ENCODE results near the gene NFKB2. TPM values are rescaled to one million over a fixed set of nuclear protein-coding genes. Genes with fewer than 3 reads are reported as not detected.

Gene NFKB2
- total RNA-seq, 4 donors from 2014 or later, result 19.3 to 49.2 (median 31.8) TPM

DNA sequence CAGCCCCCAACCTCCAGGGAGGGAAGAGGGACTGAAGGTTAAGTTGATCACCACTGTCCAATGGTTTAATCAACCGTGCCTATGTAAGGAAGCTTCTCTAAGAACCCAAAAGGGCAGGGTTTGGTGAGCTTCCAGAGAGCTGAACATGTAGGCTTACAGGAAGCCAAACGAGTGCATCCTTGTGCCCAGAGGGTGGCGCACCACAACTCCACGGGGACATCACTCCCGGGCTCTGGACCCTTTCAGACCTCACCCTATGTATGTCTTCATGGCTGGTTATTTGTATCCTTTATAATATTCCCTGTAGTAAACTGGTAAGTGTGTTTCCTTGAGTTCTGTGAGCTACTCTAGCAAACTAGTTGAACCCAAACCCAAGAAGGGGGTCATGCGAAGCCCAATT, 11.5 kb upstream of the NFKB2 start:
- WGBS, 2 donors, result 44 to 45% methylated on average over 6 of the region's 6 CpGs
- no peak overlapping the region for H3K27ac ChIP-seq
- H3K4me1 ChIP-seq, result peaks cover 0 to 10% (median 3%) of the 10 kb centered on the region in 4 donors
- H3K36me3 ChIP-seq, result peaks cover 0 to 47% (median 16%) of the 10 kb centered on the region in 3 donors
- H3K9me3 ChIP-seq, result no peaks in the 10 kb centered on the region
- no peak for DNase-seq (ENCODE audit: low spot score in 2 of 2)
- TF ChIP-seq EP300 (IDR thresholded peaks at IDR 0.05) (no peak), POLR2A (IDR thresholded peaks at IDR 0.05) (no peak)
- TF ChIP-seq, protein P1, sequence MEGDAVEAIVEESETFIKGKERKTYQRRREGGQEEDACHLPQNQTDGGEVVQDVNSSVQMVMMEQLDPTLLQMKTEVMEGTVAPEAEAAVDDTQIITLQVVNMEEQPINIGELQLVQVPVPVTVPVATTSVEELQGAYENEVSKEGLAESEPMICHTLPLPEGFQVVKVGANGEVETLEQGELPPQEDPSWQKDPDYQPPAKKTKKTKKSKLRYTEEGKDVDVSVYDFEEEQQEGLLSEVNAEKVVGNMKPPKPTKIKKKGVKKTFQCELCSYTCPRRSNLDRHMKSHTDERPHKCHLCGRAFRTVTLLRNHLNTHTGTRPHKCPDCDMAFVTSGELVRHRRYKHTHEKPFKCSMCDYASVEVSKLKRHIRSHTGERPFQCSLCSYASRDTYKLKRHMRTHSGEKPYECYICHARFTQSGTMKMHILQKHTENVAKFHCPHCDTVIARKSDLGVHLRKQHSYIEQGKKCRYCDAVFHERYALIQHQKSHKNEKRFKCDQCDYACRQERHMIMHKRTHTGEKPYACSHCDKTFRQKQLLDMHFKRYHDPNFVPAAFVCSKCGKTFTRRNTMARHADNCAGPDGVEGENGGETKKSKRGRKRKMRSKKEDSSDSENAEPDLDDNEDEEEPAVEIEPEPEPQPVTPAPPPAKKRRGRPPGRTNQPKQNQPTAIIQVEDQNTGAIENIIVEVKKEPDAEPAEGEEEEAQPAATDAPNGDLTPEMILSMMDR (IDR thresholded peaks at IDR 0.05), result no peak
- no peak overlapping the region for H3K4me3 ChIP-seq
- no peaks in the 10 kb centered on the region for H3K27me3 ChIP-seq

DNA sequence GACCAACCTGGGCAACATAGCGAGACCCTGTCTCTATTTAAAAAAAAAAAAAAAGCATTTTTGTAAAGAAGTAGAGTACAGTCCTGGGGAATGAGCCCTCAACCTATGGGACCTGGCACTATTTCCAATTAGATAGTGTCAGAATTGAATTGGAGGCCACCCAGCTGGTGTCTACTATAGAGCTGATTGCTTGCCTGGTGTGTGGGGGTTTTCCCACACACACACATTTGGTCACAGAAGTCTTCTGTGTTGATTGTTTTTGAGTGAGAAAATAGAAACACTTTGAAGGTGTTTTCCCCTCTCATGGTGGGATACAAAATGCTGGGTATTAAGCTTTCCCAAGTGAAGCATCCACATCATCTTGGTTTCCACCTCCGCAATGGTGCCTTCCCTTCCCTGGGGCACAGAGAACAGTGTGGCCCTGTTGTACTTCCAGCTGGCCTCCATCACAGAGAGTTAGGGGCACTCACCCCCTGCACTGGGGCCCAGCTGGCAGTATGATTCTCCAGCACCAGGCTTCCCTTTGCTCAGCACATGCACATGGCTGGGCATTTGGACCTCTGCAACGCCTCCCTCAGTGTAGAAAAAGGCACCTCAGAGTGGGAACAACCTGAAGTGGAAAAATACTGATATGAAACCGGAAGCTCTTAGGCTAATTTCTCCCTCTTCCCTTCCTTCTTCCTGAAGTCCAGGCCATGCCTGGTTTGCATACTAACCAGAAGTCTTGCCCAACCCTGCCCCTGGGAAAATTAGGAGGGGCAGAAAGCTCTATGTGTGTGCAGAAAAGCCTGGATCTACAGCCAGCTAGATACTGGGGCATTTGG, 10.7 kb upstream of the NFKB2 start:
- Histone ChIP-seq H3K4me1 (peaks cover 0 to 10% (median 3%) of the 10 kb centered on the region in 4 donors), H3K27me3 (no peaks in the 10 kb centered on the region), H3K9me3 (no peaks in the 10 kb centered on the region), H3K4me3 (no peak overlapping the region), H3K36me3 (peaks cover 0 to 39% (median 8%) of the 10 kb centered on the region in 3 donors), H3K27ac (no peak overlapping the region)
- TF ChIP-seq POLR2A (IDR thresholded peaks at IDR 0.05) (no peak), EP300 (IDR thresholded peaks at IDR 0.05) (no peak)
- TF ChIP-seq, protein P1 (IDR thresholded peaks at IDR 0.05), result no peak
- peak in 1 of 2 donors; percentile 33 for DNase-seq (ENCODE audit: low spot score in 2 of 2)
- 77 to 81% methylated on average over 4 of the region's 4 CpGs for WGBS, 2 donors

DNA sequence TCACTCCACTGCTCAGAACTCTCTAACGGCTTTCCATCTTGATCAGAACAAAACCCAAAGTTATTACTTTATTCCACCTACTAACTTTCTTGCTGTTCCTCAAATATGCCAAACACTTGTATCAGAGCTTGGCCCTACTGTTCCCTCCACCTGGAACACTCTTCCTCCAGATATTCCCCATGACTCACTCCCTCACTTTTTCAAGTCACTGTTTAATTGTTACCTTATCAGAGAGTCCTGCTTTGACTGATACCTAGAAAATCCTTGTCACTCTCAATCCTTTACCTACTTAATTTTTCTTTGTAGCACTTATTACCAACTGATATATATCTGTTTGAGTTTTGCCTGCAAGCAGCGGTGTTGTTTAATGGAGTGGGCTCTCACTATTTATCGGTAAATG, 5.6 kb upstream of the NFKB2 start:
- TF ChIP-seq, protein P1 (IDR thresholded peaks at IDR 0.05), result no peak
- TF ChIP-seq EP300 (IDR thresholded peaks at IDR 0.05) (no peak), POLR2A (IDR thresholded peaks at IDR 0.05) (no peak)
- peaks cover 0 to 18% (median 8%) of the 10 kb centered on the region in 4 donors for H3K4me1 ChIP-seq
- no peaks in the 10 kb centered on the region for H3K9me3 ChIP-seq
- H3K27ac ChIP-seq, result no peak overlapping the region
- WGBS, 2 donors, result 85 to 90% methylated on average over 3 of the region's 3 CpGs
- no peaks in the 10 kb centered on the region for H3K36me3 ChIP-seq
- DNase-seq (ENCODE audit: low spot score in 2 of 2), result no peak
- no peak overlapping the region for H3K4me3 ChIP-seq
- H3K27me3 ChIP-seq, result no peaks in the 10 kb centered on the region

DNA sequence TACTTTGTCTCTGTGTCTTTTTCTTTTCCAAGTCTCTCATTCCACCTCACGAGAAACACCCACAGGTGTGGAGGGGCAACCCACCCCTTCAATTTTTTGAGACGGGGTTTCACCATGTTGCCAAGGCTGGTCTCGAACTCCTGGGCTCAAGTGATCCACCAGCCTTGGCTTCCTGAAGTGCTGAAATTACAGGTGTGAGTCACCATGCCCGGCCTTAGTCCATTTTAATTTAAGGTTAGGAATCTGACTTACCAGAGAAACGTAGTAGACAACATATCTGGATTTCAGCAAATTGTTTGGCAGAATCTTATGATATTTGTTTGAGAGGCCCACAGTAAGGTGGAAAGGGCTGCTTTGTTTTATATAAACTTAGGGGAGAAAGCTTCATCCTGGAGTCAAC, 3.2 kb upstream of the NFKB2 start:
- no peaks in the 10 kb centered on the region for H3K27me3 ChIP-seq
- H3K36me3 ChIP-seq, result peaks cover 0 to 7% (median 0%) of the 10 kb centered on the region in 3 donors
- DNase-seq (ENCODE audit: low spot score in 2 of 2), result no peak
- H3K4me3 ChIP-seq, result no peak overlapping the region
- H3K9me3 ChIP-seq, result no peaks in the 10 kb centered on the region
- no peak overlapping the region for H3K27ac ChIP-seq
- WGBS, 2 donors, result 91 to 92% methylated on average over 5 of the region's 5 CpGs
- peaks cover 0 to 31% (median 20%) of the 10 kb centered on the region in 4 donors for H3K4me1 ChIP-seq
- TF ChIP-seq EP300 (IDR thresholded peaks at IDR 0.05) (no peak), POLR2A (IDR thresholded peaks at IDR 0.05) (no peak)
- TF ChIP-seq, protein P1 (IDR thresholded peaks at IDR 0.05), result no peak

DNA sequence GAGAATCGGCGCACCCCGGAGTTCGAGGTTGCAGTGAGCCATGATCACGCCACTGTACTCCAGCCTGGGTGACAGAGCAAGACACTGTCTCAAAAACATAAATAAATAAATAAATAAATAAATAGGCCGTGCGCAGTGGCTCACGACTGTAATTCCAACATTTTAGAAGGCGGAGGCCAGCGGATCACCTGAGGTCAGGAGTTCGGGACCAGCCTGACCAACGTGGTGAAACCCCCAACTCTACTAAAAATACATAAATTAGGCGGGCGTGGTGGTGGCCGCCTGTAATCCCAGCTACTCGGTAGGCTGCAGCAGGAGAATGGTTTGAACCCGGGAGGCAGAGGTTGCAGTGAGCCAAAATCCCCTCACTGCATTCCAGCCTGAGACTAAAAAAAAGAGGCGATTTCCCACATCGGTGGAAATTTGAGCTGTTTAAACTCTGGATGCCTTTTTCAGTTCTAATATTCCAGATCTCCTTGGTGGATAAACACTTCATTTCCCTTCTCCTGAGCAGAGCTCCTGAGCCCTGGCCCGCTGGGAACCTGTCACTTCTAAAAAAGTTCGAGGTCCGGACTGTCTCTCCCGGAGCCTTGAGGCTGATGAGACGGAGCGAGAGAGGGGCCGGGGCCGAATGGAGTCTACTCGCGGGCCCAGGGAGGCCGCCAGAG, 2.0 kb upstream of the NFKB2 start:
- no peaks in the 10 kb centered on the region for H3K9me3 ChIP-seq
- no peak for DNase-seq (ENCODE audit: low spot score in 2 of 2)
- no peaks in the 10 kb centered on the region for H3K27me3 ChIP-seq
- peak overlapping the region; percentile 86 to 98 (median 95) for H3K27ac ChIP-seq
- 34 to 37% methylated on average over 28 to 30 of the region's 30 CpGs for WGBS, 2 donors
- TF ChIP-seq POLR2A (IDR thresholded peaks at IDR 0.05), result no peak
- no peak for TF ChIP-seq EP300 (IDR thresholded peaks at IDR 0.05)
- TF ChIP-seq, protein P1 (IDR thresholded peaks at IDR 0.05), result peak in 3 of 5 experiments; percentile 95
- peak overlapping the region; percentile 54 to 80 (median 77) for H3K4me3 ChIP-seq
- H3K36me3 ChIP-seq, result peaks cover 0 to 19% (median 0%) of the 10 kb centered on the region in 3 donors
- H3K4me1 ChIP-seq, result peaks cover 0 to 43% (median 22%) of the 10 kb centered on the region in 4 donors
